ENCODE measurements around the gene PCGF2.

- TF ChIP-seq CTCF (IDR thresholded peaks at IDR 0.05) = no peak
- TF ChIP-seq TCF7L2 (IDR thresholded peaks at IDR 0.05; ENCODE audit: low read depth, low read length) = no peak
These were observed 15.5 kb downstream of the PCGF2 start for GRCh38 chr17:38732376-38733281.
